SK-N-SH (cell line): Measurements from ENCODE around the gene BFSP2. TPM values are rescaled to one million over a fixed set of nuclear protein-coding genes. Genes with fewer than 3 reads are reported as not detected.

ENCODE experiments used
- CTCF ChIA-PET: fragments of 300-600, 350-600 bp; formaldehyde crosslinking; extraction: SDS; loops from one replicate; lab custom pipeline; 2021; lab: Yijun Ruan, JAX
- POLR2A ChIA-PET: fragments of 350-600 bp; sonication (Branson Sonifier 250); formaldehyde crosslinking; extraction: SDS; loops from one replicate; lab custom pipeline; 2020; ENCODE audit warnings: antibody characterized with exemption, inconsistent platforms; lab: Yijun Ruan, JAX
- DNase-seq: peaks from one replicate; pipeline ENCODE4 v3.0.0; 2012
- H2AFZ ChIP-seq: fragments of 200-600 bp; sonication (generic); 2 replicates; pipeline ENCODE4 v1.8.1; 2016; ENCODE audit warnings: antibody characterized with exemption, mild to moderate bottlenecking, low read depth
- H3F3A ChIP-seq: fragments of 200-600 bp; sonication (generic); replicated peaks from 2 replicates; pipeline ENCODE3; 2016; ENCODE audit warnings: antibody characterized with exemption, mild to moderate bottlenecking; ENCODE audit not compliant: insufficient read depth
- H3K27ac ChIP-seq, 2 experiments: fragments of 200-500 bp in 1 of 2; fragments of 200-600 bp in 1 of 2; sonication (Bioruptor generic) in 1 of 2; sonication (generic), shearing (Covaris generic) in 1 of 2; 2 replicates each; pipeline versions ENCODE4 v1.5.1 to v1.6.1; 2014 to 2016; ENCODE audit warnings: low read depth in 2 of 2, inconsistent platforms in 1 of 2, low read length in 1 of 2, mild to moderate bottlenecking in 1 of 2, mixed read lengths in 1 of 2
- H3K27me3 ChIP-seq: fragments of 200-600 bp; sonication (generic), shearing (Covaris generic); 2 replicates; pipeline ENCODE4 v1.6.1; 2016; ENCODE audit warnings: mixed run types; ENCODE audit not compliant: insufficient read depth
- H3K36me3 ChIP-seq, 2 experiments: fragments of 200-500 bp in 1 of 2; fragments of 200-600 bp in 1 of 2; sonication (Bioruptor generic) in 1 of 2; sonication (generic) in 1 of 2; replicated peaks in 1 of 2; 2 replicates each; pipeline versions ENCODE3 to v1.5.1; 2014 to 2016; ENCODE audit warnings: low read length in 1 of 2, mild to moderate bottlenecking in 1 of 2; ENCODE audit not compliant: insufficient read depth in 2 of 2, control insufficient read depth in 1 of 2
- H3K4me1 ChIP-seq, 2 experiments: fragments of 200-500 bp in 1 of 2; fragments of 200-600 bp in 1 of 2; sonication (Bioruptor generic) in 1 of 2; sonication (generic), shearing (Covaris generic) in 1 of 2; 2 replicates each; pipeline versions ENCODE4 v1.5.1 to v1.6.1; 2014 to 2016; ENCODE audit warnings: low read depth in 1 of 2, low read length in 1 of 2, mixed run types in 1 of 2; ENCODE audit not compliant: insufficient read depth in 2 of 2, control insufficient read depth in 1 of 2
- H3K4me2 ChIP-seq: fragments of 200-600 bp; sonication (generic), shearing (Covaris generic); 2 replicates; pipeline ENCODE4 v1.6.1; 2017; ENCODE audit warnings: mixed run types
- H3K4me3 ChIP-seq, 2 experiments: fragments of 200-500 bp in 1 of 2; fragments of 200-600 bp in 1 of 2; sonication (Bioruptor generic) in 1 of 2; sonication (generic), shearing (Covaris generic) in 1 of 2; 2 replicates each; pipeline versions ENCODE4 v1.5.1 to v1.8.1; 2014 to 2016; ENCODE audit warnings: low read depth in 2 of 2, inconsistent platforms in 1 of 2, low read length in 1 of 2, mild to moderate bottlenecking in 1 of 2, mixed read lengths in 1 of 2, moderate library complexity in 1 of 2
- H3K79me2 ChIP-seq: fragments of 200-600 bp; sonication (generic); 2 replicates; pipeline ENCODE4 v1.8.1; 2017; ENCODE audit warnings: mild to moderate bottlenecking; ENCODE audit not compliant: insufficient read depth
- H3K9ac ChIP-seq: fragments of 200-600 bp; sonication (generic); 2 replicates; pipeline ENCODE4 v1.6.1; 2017; ENCODE audit warnings: mixed run types
- H3K9me2 ChIP-seq: fragments of 200-600 bp; sonication (generic); 2 replicates; pipeline ENCODE4 v1.6.1; 2017; ENCODE audit warnings: mixed run types
- H3K9me3 ChIP-seq: fragments of 200-600 bp; sonication (generic); 2 replicates; pipeline ENCODE4 v1.6.1; 2017; ENCODE audit warnings: mixed run types, mild to moderate bottlenecking, moderate library complexity
- H4K20me1 ChIP-seq: fragments of 200-600 bp; sonication (generic); 2 replicates; pipeline ENCODE4 v1.6.1; 2017; ENCODE audit warnings: mild to moderate bottlenecking, mixed run types; ENCODE audit not compliant: insufficient read depth
- CTCF ChIP-seq: fragments of 200-600 bp; sonication (generic); IDR thresholded peaks from 2 replicates; pipeline ENCODE4 v1.6.1; 2017; ENCODE audit warnings: antibody characterized with exemption, mild to moderate bottlenecking, moderate library complexity
- ELF1 ChIP-seq: IDR thresholded peaks from 2 replicates; pipeline ENCODE4 v1.4.0; 2012
- EZH2phosphoT487 ChIP-seq: fragments of 200-600 bp; sonication (generic); IDR thresholded peaks from 2 replicates; pipeline ENCODE4 v1.6.1; 2017; ENCODE audit warnings: low read depth, mixed run types, mild to moderate bottlenecking, antibody characterized with exemption, moderate library complexity, borderline replicate concordance
- FOXJ3 ChIP-seq: sonication (generic); formaldehyde crosslinking; IDR thresholded peaks from 2 replicates; pipeline ENCODE4 v1.5.1; 2020; ENCODE audit warnings: mild to moderate bottlenecking, missing genetic modification reagents
- GABPA ChIP-seq: IDR thresholded peaks from 2 replicates; pipeline ENCODE4 v1.4.0; 2012; ENCODE audit warnings: low read depth, mild to moderate bottlenecking
- GATA2 ChIP-seq: sonication (generic); formaldehyde crosslinking; IDR thresholded peaks from 2 replicates; pipeline ENCODE4 v1.5.0; 2020; ENCODE audit warnings: mild to moderate bottlenecking, missing genetic modification reagents
- JUND ChIP-seq: IDR thresholded peaks from 2 replicates; pipeline ENCODE4 v1.4.0; 2012
- MXI1 ChIP-seq: IDR thresholded peaks from 2 replicates; pipeline ENCODE4 v1.6.1; 2012; ENCODE audit warnings: mild to moderate bottlenecking, low read depth, low read length, improper control_type of control experiment
- NRF1 ChIP-seq: IDR thresholded peaks from 2 replicates; pipeline ENCODE4 v1.6.1; 2012; ENCODE audit warnings: low read depth, mild to moderate bottlenecking, low read length
- RCOR1 ChIP-seq: fragments of 150-350 bp; IDR thresholded peaks from 2 replicates; pipeline ENCODE4 v1.6.1; 2017; ENCODE audit warnings: antibody characterized with exemption, low read length
- REST ChIP-seq: IDR thresholded peaks from 2 replicates; pipeline ENCODE4 v1.6.1; 2012; ENCODE audit warnings: mild to moderate bottlenecking, low read depth, low read length, moderate library complexity
- RFX5 ChIP-seq: IDR thresholded peaks from 2 replicates; pipeline ENCODE4 v1.6.1; 2012; ENCODE audit warnings: mild to moderate bottlenecking, improper control_type of control experiment, low read length
- RXRA ChIP-seq: IDR thresholded peaks from 2 replicates; pipeline ENCODE4 v1.4.0; 2012; ENCODE audit warnings: low read depth, mild to moderate bottlenecking, borderline replicate concordance
- TCF12 ChIP-seq: IDR thresholded peaks from 2 replicates; pipeline ENCODE4 v1.4.0; 2012
- TEAD4 ChIP-seq: IDR thresholded peaks from 2 replicates; pipeline ENCODE4 v1.4.0; 2012; ENCODE audit warnings: mild to moderate bottlenecking, borderline replicate concordance; ENCODE audit not compliant: insufficient read depth
- USF1 ChIP-seq: IDR thresholded peaks from 2 replicates; pipeline ENCODE4 v1.4.0; 2012; ENCODE audit warnings: low read depth, borderline replicate concordance
- USF2 ChIP-seq: fragments of 150-350 bp; IDR thresholded peaks from 2 replicates; pipeline ENCODE4 v1.6.1; 2017; ENCODE audit warnings: antibody characterized with exemption, low read length, low read depth, borderline replicate concordance
- YY1 ChIP-seq: IDR thresholded peaks from 2 replicates; pipeline ENCODE4 v1.4.0; 2012; ENCODE audit warnings: low read depth, mild to moderate bottlenecking
- WGBS: methylation state at CpG from one replicate; pipeline ENCODE4 v1.1.6; 2017; ENCODE audit warnings: low lambda C conversion rate; 5-methylcytosine and 5-hydroxymethylcytosine counted together
- polyA plus RNA-seq, 3 experiments: library from polyadenylated mRNA; depleted of rRNA; stranded (reverse); fragments of >200 nt; gene quantifications; 2 replicates each; pipeline ENCODE4 v1.2.3, GENCODE V29; 2012

BFSP2 gene
- polyA plus RNA-seq, 1 of the 3 experiments (the other 2 are of a cell fraction) = not detected

GRCh38 chr3:133459400-133459799 lies 59.5 kb downstream of the BFSP2 start (continued):
- TF ChIP-seq USF2 = no peak
- TF ChIP-seq USF1 = no peak
- TF ChIP-seq CTCF = no peak

- no peak for DNase-seq
- Histone ChIP-seq H3K9ac (no peak overlapping the region), H2AFZ (no peak overlapping the region), H3F3A (no peaks in the 10 kb centered on the region), H3K4me3 (no peak overlapping the region), H3K4me1 (peaks cover 0 to 2% of the 10 kb centered on the region in 2 experiments; a peak in 2 of 4 replicates), H3K9me3 (no peaks in the 10 kb centered on the region), H3K36me3 (no peaks in the 10 kb centered on the region), H4K20me1 (no peaks in the 10 kb centered on the region), H3K79me2 (no peaks in the 10 kb centered on the region), H3K4me2 (no peak overlapping the region), H3K27ac (no peak overlapping the region), H3K27me3 (no peaks in the 10 kb centered on the region), H3K9me2 (no peaks in the 10 kb centered on the region)
- ChIA-PET POLR2A (no interaction called here), CTCF (interaction anchor here (2.1 kb wide), 1 partner anchor 118 kb away, joined by 6 read pairs; no protein-coding TSS in a partner anchor)
- WGBS = 71% methylated on average over 3 of the region's 3 CpGs
- no peak for TF ChIP-seq RCOR1
These were observed 61.0 kb downstream of the BFSP2 start for GRCh38 chr3:133460809-133461208.

GRCh38 chr3:133461291-133461690 lies 61.4 kb downstream of the BFSP2 start:
- Histone ChIP-seq H3K4me3 (no peak overlapping the region), H3K79me2 (no peaks in the 10 kb centered on the region), H2AFZ (no peak overlapping the region), H3K9me2 (no peaks in the 10 kb centered on the region), H3K9ac (no peak overlapping the region), H3F3A (no peaks in the 10 kb centered on the region), H4K20me1 (no peaks in the 10 kb centered on the region), H3K4me1 (peaks cover 0 to 2% of the 10 kb centered on the region in 2 experiments; a peak in 2 of 4 replicates), H3K4me2 (no peak overlapping the region), H3K27ac (no peak overlapping the region), H3K9me3 (no peaks in the 10 kb centered on the region), H3K27me3 (no peaks in the 10 kb centered on the region), H3K36me3 (no peaks in the 10 kb centered on the region)
- ChIA-PET POLR2A (no interaction called here), CTCF (no interaction called here)
- 57% methylated on average over 4 of the region's 4 CpGs for WGBS
- DNase-seq = no peak
- no peak for TF ChIP-seq JUND
- no peak for TF ChIP-seq TEAD4
- no peak for TF ChIP-seq MXI1
- no peak for TF ChIP-seq RXRA
- TF ChIP-seq FOXJ3 (CRISPR knock-in tag) = no peak
- TF ChIP-seq GABPA = no peak
- TF ChIP-seq NRF1 = no peak
- TF ChIP-seq RFX5 = no peak
- no peak for TF ChIP-seq REST
- no peak for TF ChIP-seq YY1
- TF ChIP-seq ELF1 = no peak
- TF ChIP-seq EZH2phosphoT487 = no peak
- no peak for TF ChIP-seq TCF12
- TF ChIP-seq GATA2 (CRISPR knock-in tag) = no peak
- no peak for TF ChIP-seq USF1
- no peak for TF ChIP-seq USF2
